HG03095 (cell line): ENCODE results near the gene ACSF2.

Experiments used
- ATAC-seq: cut with Tn5 transposase; IDR thresholded peaks from one replicate; pipeline ENCODE4 v1.9.1; 2021; ENCODE audit warnings: moderate library complexity; ENCODE audit not compliant: unreplicated experiment

ACSF2 gene

GRCh38 chr17:50495217-50495823, 69.3 kb downstream of the ACSF2 start:
- no peak for ATAC-seq

- no peak for ATAC-seq
Observed at GRCh38 chr17:50495918-50496317, 69.9 kb downstream of the ACSF2 start.

- no peak for ATAC-seq
Observed at GRCh38 chr17:50498021-50498874, 72.2 kb downstream of the ACSF2 start.

GRCh38 chr17:50499270-50499669, 73.3 kb downstream of the ACSF2 start:
- no peak for ATAC-seq

GRCh38 chr17:50499721-50500120, 73.7 kb downstream of the ACSF2 start:
- no peak for ATAC-seq

GRCh38 chr17:50501054-50501453, 75.0 kb downstream of the ACSF2 start:
- no peak for ATAC-seq

- no peak for ATAC-seq
Observed at GRCh38 chr17:50502301-50502990, 76.4 kb downstream of the ACSF2 start.

- no peak for ATAC-seq
Observed at GRCh38 chr17:50505591-50506130, 79.6 kb downstream of the ACSF2 start.

- ATAC-seq: no peak
Observed at GRCh38 chr17:50506298-50506697, 80.3 kb downstream of the ACSF2 start.

- ATAC-seq: no peak
Observed at GRCh38 chr17:50507871-50508572, 82.0 kb downstream of the ACSF2 start, which contains the start of gene MYCBPAP. Gene MYCBPAP, plus strand, starts transcription at chr17:50508439. Its CDS starts 236 bp downstream, at chr17:50508675.

GRCh38 chr17:50508573-50509460, 82.8 kb downstream of the ACSF2 start:
- ATAC-seq: no peak

GRCh38 chr17:50511058-50511457, 85.0 kb downstream of the ACSF2 start:
- peak; percentile 76 for ATAC-seq

GRCh38 chr17:50513495-50513894, 87.5 kb downstream of the ACSF2 start:
- ATAC-seq: no peak

- ATAC-seq: no peak
Observed at GRCh38 chr17:50514388-50514787, 88.4 kb downstream of the ACSF2 start.

GRCh38 chr17:50514936-50515702, 89.1 kb downstream of the ACSF2 start:
- ATAC-seq: no peak

GRCh38 chr17:50517011-50517410, 91.0 kb downstream of the ACSF2 start:
- no peak for ATAC-seq

- no peak for ATAC-seq
Observed at GRCh38 chr17:50517504-50518383, 91.7 kb downstream of the ACSF2 start.

- ATAC-seq: no peak
Observed at GRCh38 chr17:50518384-50519023, 92.5 kb downstream of the ACSF2 start.
